ENCODE data around the gene FHIT.

FHIT gene

DNA sequence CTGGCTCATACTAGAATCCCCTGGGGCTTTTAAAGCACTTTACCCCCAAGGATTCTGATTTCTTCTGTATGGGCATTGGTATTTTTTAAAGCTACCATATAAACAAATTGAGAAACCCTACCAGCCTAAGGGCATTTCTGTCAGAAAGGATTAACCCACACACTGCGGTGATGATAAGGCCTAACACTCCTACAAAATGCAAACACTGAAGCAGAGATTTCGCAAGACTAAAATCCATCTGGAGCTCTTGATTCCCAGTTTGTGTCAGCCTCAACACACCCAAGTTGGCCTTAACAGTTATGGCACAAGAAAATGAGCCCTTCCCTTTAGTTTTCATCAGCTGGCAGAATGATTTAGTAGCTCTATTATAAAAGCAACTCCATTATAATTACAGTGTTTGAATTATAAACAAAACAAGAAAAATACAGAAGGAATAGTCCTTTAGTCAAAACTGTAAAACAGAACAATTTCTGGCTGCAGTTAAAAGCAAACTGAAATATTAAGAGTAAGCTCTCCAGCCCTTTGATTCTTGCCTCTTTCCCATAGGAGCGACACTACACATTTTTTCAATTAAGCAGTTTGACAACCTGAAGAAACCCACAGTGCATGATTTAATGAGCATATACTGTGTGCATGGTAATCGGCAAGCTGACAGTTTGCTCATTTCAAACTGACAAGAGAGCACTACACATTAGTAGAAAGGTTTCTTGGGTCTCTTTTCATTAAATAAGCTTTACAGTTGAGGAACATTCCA is 441.2 kb downstream of the FHIT start:
- DNase-seq: no peak

DNA sequence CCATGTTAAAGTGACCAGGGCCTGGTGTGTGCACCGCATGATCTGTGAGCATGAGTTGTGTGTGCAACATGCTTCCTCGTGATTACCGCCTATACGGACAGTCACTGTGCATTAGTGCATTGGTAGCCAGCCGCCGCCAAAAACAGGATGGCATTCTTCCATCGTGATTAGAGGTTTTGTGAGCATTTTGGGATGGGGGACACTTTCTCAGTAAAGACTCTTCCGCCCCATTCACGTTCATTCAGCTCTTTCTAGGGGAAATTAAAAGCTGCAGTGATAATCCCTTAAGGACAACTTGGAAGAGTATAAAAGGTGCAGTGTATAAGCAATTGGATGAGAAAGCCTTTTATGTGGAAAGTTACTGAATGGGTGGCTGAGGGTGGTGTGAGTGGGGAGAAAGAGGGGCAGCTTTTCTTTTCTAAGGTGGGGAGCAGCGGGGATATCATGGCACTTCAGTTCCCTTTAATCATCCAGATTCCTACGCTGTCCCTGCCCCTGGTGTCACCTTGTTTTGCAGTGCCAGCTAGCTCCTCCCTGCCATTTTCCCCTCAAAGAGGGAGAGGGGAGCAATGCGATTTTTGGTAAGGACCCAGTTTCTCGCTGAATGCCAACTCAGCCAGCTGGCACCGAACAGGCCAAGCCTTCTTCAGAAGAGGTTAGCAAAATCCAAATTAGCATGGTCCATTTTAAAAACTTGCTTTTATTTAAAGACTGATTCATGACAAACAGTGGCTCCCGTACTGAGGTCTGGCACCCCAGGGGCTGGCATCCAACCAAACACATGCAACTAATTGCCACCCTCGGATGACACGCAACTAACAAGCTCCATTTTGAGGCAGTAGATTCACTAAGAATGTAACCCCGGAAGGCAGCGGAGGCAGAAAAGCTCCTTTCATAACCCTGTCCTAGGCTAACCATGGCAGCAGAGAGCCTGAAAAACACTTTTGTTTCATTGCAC is 447.8 kb downstream of the FHIT start:
- DNase-seq: no peak

DNA sequence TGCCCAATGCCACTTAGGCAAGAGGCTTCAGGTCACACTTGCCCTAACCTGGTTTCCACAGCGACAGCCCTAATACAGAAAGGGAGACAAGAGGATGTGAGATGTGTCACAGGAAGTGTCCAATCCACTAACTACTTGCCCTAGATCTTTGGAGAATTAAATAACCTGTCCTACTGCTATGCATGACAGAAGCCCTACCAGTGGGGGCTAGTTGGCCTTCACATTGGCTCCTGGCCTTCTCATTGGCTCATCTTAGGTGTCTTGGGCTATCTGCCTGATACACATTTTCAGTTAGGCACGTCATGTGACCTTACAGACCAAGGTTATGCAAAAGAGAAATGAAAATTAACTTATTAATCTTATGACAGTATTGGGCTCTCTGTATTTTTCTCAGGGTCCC is 449.9 kb downstream of the FHIT start:
- DNase-seq: no peak

DNA sequence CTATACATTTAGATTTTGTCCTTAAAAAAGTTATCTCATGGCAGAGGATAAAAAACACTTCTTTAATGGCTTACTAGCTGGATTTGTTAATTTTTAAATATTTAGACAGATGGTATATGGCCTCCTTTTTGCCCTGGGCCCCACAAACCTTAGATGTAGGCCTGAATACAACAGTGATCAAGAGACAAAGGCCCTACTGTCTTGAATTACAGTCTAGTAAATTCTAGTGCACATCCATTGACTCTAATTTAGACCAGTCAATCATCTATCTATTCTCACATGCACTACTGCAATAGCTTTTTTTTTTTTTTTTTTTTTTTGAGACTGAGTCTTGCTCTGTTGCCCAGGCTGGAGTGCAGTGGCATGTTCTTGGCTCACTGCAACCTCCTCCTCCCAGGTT is 452.8 kb downstream of the FHIT start:
- no peak for DNase-seq

DNA sequence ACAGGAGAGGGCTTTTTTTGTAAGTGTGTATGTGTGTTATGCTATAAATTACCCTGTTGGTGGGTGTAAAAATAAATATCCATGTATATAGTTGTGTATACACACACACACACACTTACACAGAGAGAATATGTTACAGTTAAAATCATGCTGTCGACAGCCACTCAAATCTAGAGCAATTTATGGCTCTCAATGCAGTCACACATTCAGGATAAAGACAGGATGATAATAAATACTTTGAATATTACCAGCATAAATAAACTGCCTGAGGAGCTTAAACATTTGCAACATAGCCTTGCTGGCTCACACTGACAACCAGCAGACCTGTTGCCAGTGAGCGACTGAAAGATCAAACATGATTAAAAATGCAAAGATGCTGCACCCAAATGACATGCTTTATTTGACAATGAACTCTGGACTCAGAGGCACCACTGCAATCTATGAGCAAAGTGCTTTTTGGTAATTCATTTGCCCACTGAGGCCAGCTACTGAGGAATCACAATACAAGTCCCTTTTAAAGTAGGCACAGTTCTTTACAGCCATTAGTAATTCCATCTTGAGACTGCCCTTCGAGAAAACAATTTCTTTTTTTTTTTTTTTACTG is 458.9 kb downstream of the FHIT start:
- DNase-seq: no peak

DNA sequence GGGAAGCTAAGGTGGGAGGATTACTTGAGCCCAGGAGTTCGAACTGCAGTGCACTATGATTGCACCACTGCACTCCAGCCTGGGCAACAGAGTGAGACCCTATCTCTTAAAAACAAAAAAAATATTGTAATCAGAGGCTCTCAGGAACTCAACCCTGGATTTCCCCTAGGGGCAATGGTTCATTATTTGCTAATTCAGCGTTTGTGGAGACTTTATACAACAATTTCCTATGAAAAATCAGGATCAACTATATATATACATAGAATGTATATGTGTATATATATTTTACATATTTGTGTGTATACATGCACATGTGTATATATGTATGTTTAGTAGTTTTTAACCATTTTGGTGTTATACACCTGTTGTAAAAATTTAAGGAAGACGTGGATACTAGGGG is 463.1 kb downstream of the FHIT start:
- DNase-seq: no peak

DNA sequence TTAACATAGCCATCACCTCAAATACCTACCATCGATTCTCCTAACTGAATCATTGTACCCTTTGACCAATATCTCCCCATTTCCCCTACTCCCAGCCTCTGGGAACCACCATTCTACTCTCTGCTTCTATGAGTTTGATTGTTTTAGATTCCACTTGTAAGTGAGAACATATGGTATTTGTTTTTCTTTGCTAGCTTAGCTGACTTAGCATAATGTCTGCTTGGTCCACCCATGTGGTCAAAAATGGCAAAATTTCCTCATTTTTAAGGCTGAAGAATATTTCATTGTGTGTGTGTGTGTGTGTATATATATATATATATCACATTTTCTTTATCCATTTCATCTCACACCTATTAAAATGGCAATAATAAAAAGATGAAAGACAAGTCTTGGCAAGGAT is 469.3 kb downstream of the FHIT start:
- DNase-seq: no peak

DNA sequence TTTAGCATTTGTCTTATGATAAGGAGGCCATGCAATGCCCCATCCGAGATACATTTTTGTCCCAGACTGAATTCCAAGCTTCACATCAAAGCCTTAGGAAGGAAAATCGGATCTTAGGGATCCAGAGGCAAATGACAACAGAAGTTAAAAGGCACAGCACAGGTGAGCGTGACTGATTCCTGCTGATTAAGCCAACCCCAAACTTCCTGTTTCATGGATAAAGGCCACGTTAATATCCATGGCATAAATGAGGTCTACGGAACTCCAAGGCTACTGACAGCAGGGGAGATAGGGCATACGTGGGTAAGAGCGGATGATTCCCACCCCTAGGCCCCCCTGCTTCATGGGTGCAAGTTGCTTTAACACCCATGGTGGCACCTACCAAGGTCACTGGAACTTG is 471.6 kb downstream of the FHIT start:
- no peak for DNase-seq

DNA sequence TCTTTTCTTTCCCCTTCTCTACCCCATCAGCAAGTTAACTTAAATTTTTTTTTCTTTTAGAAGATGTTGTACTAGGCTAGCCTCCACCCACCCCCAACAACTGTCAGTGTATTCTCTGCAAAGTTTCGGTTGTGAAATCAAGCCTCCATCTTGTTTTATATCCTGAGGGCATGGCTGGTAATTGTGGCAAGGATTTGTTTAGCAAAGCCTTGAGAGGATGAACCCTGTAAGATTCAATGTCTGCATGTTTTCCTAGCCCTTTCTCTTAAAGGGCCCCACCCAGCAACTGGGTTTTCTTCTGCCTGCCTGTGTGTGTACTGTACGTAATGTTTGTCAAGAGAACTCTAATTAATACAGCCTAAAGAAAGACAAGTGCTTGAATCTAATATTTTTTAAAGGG is 475.3 kb downstream of the FHIT start:
- no peak for DNase-seq

DNA sequence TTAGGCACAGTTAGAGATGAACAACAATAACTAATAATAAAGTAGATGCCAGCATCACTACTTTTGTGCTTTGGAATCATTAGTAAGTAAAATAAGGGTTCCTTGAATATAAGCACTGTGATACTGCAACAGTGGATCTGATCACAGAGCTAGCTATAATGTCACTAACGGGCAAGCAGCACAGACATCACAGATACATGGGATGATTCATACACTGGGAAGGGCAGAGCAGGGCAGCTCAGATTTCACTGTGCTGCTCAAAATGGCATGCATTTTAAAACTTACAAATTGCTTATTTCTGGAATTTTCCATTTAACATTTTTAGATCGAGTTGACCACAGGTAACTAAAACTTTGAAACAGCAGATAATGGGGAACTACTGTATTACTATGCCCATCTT is 476.6 kb downstream of the FHIT start:
- DNase-seq: no peak

DNA sequence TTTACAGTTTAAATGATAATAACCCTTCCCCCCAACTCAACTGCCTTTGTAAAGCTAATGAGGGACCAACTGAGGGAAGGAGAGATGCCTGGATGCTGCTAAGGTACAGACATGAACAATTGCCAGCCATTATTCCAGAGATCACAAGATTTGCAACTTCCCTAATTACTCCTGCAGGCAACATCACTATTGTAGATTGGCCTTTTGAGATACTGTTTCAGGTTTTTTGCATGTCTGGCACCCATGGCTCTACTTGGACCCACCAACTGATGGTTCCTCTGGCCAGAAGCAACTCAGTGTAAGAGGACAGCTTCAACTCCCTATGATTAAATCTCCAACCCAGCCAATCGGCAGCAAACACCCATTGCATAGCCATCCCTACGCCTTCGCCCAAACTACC is 478.7 kb downstream of the FHIT start:
- DNase-seq: no peak

DNA sequence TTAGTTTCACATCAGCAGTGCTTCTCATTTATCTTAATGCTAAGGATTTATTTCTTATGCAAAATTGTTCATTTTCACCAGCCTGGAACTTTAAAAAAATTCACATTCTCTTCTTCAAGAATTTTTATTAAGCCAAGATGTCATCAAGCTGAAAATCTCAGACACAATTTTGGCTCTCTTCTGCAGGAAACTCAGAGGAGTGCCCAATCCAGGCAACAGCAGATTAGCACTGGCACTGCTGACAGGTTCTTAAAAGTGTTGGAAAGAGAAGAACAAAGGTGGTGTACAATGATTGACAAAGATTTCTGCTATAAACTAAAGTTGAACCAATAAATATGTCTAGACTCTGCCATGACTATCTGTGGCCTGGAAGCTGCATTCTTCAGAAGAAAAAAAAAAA is 479.5 kb downstream of the FHIT start:
- DNase-seq: no peak

DNA sequence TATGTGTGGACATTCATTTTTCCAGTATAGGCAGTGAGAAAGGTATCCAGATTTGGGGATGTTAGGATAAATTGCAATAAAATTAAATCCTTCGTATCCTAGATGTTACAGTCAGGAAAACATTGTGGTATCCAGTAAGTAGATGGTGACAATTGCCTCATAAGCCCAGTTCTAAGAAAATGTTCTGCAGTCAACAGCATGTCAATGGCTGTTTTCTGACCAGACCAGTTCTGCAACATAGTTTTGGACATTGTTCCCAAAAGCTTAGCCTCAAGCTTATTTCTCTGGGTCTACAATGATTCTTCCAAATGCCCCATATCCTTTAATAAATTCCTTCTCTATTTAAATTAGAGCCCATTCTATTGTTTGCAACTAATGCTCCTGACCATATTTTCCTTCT is 480.7 kb downstream of the FHIT start:
- DNase-seq: no peak

DNA sequence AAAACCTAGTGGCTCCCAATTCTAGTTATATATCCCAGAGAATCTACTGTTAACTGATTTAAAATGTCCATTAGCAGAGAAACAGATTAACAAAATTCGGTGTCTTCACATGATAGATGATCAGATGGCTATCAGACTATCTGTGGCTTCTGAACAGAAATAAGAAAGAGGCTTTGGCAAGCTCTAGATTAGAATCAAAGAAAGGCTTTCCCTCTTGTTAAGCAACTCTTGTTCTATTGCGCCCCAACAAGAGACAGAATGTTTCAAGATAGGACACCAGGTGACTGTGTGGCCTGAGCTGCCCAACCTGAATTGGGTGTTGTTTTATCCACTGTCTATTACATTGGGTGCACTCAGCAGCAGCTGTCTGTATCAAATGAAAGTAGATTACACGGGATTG is 483.7 kb downstream of the FHIT start:
- no peak for DNase-seq

DNA sequence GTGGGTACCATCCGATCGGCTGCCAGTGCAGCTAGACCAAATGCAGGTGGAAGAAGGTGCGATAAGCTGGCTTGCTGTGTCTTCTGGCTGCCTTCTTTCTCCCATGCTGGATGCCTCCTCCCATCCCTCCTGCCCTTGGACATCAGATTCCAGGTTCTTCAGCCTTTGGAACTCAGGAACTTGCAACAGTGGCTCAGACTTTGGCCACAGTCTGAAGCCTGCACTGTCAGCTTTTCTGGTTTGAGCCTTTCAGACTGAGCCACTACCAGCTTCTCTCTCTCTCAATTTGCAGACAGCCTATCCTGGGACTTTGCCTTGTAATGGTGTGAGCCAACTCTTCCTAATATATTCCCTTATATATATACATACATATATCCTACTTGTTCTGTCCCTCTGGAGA is 485.5 kb downstream of the FHIT start:
- no peak for DNase-seq

DNA sequence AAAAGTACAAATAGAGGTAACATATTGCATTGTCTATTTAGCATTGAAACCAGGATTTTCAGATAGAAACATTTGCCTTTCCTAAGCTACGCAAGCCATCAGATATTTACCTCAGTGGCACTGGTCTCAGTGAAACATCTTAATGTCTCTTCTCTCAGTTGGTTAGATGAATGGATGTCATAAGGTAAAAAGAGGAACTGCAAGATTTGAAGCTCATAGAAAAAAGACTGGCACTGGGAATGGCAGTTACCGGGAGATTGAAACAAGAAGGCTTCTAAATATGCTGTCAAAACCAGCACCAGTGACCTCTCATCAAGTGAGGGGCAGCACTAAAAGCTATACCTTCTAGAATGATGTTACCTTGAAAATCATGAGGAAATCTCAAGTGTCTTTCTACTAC is 486.4 kb downstream of the FHIT start:
- no peak for DNase-seq

DNA sequence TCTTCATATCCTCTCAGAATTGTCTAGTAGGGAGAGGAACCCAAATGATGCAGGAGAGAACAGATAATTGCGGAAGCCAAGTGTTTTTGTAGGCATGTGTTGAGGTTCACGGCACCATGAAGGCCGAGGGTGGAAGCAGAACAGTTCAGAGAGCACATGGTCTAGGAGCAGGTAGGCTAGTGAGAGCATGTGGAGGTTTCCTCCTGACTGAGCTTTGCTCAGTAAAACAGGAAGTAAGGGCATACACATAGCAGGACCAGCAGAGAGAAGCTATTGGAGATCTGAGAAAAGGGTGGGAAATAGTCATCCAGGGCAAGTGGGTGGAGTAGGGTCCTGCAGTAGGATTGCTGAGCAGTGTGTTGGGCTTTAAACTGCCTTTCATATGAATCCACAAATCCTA is 491.1 kb downstream of the FHIT start:
- DNase-seq: no peak

DNA sequence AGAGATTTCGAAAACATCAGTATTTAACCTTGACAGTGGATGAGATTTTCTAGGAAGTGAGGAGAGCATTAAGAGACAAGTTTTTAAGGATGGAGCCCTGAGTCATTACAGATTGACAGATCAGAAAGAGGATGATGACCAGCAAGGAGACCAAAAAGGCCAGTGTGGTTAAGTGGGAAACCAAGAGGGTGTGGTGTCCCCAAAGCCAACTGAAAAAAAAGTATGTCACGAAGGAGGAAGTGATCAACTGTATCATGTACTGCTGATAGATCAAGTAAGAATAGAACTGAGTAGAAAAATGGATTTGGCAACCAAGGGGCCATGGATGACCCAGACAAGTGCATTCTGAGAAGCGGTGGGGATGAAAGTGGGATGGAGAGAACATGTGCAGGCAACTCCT is 491.8 kb downstream of the FHIT start:
- DNase-seq: no peak

DNA sequence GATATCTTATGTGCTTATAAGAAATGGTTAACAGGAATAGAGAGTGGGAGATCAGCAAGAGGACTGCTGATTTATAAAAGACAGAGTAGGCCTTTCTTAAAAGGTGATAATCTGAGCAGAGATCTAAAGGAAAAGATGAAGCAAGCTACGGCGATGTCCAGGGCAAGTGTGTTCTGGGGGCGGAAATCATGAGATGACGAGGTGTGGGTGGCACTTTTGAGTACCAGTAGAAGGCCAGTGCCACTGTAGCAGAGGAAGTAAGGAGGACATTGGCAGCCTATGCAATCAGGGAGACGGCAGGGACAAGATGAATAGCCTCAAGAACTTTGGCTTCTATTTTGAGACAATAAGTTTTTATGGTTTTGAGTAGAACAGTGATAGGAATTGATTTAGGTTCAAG is 492.4 kb downstream of the FHIT start:
- no peak for DNase-seq

DNA sequence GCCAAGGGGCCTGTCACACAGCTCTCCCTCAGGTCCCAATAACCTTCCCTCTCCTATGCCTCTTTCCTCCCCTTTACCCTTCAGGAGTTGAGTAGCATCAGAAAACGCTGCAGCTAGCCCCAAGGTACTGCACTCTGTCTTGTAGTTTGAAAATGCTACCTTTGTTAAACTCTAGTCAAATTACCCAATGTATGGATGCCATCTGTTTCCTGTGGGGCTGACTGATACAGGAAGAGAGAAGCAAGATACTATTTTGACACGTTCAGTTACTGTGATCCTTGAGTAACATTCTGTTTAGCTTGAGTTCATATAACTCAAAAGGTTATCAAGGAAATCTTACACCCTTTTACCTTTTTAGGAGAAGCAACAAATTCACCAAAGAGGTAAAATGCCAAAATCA is 493.1 kb downstream of the FHIT start:
- DNase-seq: no peak

DNA sequence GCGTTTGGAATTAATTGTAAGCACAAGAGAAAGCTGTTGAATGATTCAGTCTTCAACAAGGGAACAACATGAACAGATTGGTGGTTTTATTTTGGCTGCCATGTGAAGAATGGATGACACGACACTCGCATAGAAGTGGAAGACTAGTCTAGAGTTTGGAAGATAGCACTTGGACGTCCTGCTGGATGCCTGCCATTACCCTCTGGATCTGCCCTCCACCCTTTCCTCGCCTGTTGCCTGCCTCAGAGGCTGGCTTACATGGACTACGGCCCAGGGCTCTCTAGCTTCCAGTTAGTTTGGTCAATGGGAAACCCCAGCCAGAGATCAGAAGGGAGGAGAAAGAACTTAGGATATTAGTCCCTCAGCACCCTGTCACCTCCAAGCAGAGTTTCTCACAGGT is 493.5 kb downstream of the FHIT start:
- DNase-seq: no peak

DNA sequence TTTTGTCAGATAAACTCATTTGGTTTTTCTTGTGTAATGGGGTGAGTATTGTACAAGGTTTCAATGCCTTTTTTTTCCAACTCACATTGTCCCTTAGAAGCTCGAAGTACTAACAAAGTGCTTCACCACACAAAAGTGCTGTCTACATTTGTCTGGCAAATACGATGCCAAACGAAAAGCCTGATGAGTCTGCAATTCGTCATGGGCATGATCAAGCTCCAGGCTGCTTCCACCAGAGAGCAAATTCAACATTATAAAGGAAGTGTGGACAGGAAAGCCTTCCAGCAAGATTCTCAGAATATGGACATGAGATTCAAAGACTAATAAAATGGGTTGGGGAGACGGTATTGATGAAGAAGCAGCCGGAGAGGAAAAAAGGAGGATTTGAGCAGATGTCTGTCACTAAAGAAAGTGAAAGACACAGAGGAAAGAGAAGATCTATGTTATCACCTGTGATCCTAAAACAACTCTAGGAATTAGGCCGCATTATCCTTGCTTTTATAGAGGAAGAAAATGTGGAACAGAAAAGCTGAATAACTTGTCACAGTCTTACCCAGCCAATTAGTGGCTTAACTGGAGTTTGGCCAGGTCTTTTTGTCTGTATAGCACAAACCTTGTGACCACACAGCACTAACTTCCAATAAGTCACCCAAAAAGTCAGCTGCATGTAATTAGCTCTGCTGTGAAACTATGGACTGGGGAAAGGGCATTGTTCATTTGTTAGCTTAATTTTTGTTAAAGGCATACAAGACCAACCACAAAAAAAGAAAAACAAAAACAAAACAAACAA is 494.8 kb downstream of the FHIT start:
- DNase-seq: no peak

DNA sequence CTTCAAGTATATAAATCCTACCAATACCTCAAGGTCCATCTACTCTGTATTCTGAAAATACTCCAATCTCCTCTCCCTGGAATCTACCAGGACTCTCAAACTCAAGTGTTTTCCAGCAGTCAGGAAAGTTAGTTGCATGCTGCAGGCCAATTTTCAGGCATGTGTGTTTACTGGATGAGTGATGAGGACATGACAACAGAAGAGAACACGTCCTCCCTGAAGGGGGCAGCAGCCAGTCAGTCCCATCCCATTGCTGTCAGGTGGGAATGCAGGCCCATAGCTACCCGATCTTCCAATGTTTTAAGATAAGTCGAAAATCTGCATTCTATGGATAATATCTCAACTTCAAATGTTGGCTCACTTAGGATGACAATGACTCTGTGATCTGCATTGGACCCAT is 496.2 kb downstream of the FHIT start:
- no peak for DNase-seq

All from NCI-H2081 treated with DMSO at 0.1 percent for 48 hours (cell line).